ENCODE measurements around the gene SPON1. TPM values are rescaled to one million over a fixed set of nuclear protein-coding genes. Genes with fewer than 3 reads are reported as not detected.
A peak's percentile ranks its signal among the peaks of the same experiment; 100 is the strongest.
"Not testable (repeated sequence)": the region's sequence is repeated elsewhere in the genome, so short reads cannot be mapped to it uniquely, and the experiment has no call there.

SPON1 gene
- total RNA-seq, 1 donor from 2014 or later: 5.0 TPM

DNA sequence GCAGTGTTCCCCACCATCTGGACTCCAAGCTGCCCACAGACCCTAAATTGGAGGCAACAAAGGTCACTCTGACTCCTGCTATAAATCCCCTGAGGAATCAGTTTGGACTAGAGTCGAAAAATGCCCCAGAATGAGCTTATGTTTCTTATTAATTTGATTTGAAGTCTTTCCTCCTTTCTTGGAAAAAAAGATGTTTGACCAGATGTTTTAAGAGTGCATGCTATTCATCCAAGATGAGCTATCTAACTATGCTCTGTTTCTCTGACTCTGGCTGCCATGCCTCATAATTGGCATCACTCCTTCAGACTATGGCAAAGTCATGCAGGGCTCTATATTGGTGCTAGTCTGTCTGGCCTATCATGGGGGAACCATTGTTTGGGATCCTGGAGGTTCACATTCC, 174.0 kb downstream of the SPON1 start:
- ATAC-seq (no peak), DNase-seq (ENCODE audit: missing footprints) (no peak)
- intact Hi-C loops (cut with DNase I): no loop called here

GRCh38 chr11:14137284-14137683, 174.8 kb downstream of the SPON1 start:
- DNase-seq (ENCODE audit: missing footprints): no peak
- intact Hi-C loops (cut with DNase I): no loop called here
- ATAC-seq: peak; percentile 39

- intact Hi-C loops (cut with DNase I): no loop called here
- ATAC-seq: no peak
- DNase-seq (ENCODE audit: missing footprints): no peak
Measured at GRCh38 chr11:14140991-14141390, 178.5 kb downstream of the SPON1 start.

- no peak for DNase-seq (ENCODE audit: missing footprints)
- ATAC-seq: no peak
- intact Hi-C loops (cut with DNase I): no loop called here
Measured at GRCh38 chr11:14141676-14142075, 179.2 kb downstream of the SPON1 start.

DNA sequence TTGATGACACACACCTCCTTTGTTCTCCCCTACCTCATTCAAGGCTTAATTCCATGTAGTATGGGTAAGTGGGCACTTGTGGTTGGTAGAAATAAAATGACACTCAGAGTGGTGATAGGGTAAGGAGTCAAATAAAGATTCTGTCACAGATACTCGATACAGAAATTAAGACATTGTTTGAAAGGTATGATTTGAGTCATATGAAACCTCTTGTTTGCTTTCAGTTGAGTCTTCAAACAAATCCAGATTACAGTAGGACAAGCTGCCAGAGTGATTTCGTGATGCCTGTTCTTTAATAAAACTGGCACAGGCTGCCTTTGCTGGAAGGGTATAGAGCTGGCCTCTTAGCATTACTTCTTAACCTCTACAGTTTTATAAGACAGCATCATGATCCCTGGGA, 182.4 kb downstream of the SPON1 start:
- DNase-seq (ENCODE audit: missing footprints): no peak
- ATAC-seq: no peak
- intact Hi-C loops (cut with DNase I): loop anchor here (5.0 kb wide), 1 partner anchor 173 kb away; no protein-coding TSS in a partner anchor

GRCh38 chr11:14148653-14149273, 186.2 kb downstream of the SPON1 start:
- ATAC-seq: peak; percentile 52
- intact Hi-C loops (cut with DNase I): loop anchor here (2.0 to 5.0 kb wide), 2 partner anchors 176 to 192 kb away; no protein-coding TSS in a partner anchor
- no peak for DNase-seq (ENCODE audit: missing footprints)

DNA sequence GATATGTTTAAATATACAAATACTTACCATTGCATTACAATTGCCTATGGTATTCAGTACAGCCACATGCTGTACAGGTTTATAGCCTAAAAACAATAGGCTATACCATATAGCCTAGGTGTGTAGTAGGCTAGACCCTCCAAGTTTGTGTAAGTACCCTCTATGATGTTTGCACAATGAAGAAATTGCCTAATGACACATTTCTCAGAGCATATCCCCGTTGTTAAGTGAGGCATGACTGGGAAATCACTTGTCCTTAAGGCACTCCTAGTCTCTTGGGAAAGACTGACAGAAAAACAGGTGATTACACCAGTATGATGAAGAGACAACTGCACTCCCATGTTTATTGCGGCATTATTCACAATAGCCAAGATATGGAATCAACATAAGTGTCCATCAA, 187.2 kb downstream of the SPON1 start:
- ATAC-seq (no peak), DNase-seq (ENCODE audit: missing footprints) (no peak)
- intact Hi-C loops (cut with DNase I): loop anchor here (2.0 to 5.0 kb wide), 3 partner anchors 98 to 193 kb away; no protein-coding TSS in a partner anchor

GRCh38 chr11:14150878-14151277, 188.4 kb downstream of the SPON1 start:
- intact Hi-C loops (cut with DNase I): loop anchor here (5.0 kb wide), 1 partner anchor 96 kb away; no protein-coding TSS in a partner anchor
- ATAC-seq (no peak), DNase-seq (ENCODE audit: missing footprints) (no peak)

GRCh38 chr11:14154103-14154502, 191.6 kb downstream of the SPON1 start:
- ATAC-seq; DNase-seq (ENCODE audit: missing footprints): not testable (repeated sequence)
- intact Hi-C loops (cut with DNase I): loop anchor here (5.0 kb wide), 1 partner anchor 93 kb away; no protein-coding TSS in a partner anchor

DNA sequence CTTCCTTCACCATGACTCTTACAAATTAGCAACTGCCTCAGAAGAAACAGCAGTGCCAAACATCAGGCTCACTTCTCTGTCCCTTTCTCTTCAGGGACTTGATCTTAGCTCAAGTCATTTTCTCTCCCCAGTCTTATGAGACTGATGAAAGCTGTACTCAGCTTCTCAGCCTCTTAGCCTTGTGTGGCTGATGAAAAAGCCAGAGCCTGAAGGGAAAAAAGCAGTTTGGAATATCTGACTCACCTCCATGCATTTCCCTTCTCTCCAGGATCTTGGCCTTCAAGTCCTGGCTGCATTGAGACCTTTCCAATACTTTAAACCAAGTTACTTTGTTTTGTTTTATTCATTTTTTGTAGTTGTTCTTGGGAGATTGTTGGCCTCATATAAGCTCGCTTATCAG, 195.9 kb downstream of the SPON1 start:
- intact Hi-C loops (cut with DNase I): no loop called here
- DNase-seq (ENCODE audit: missing footprints): no peak

GRCh38 chr11:14163576-14163975, 201.1 kb downstream of the SPON1 start:
- ATAC-seq: no peak

More for the DNA sequence above, 195.9 kb downstream of the SPON1 start:
- no peak for ATAC-seq

GRCh38 chr11:14173679-14174078, 211.2 kb downstream of the SPON1 start:
- DNase-seq (ENCODE audit: missing footprints); ATAC-seq; intact Hi-C loops (cut with DNase I): not testable (repeated sequence)

More at GRCh38 chr11:14163576-14163975, 201.1 kb downstream of the SPON1 start:
- intact Hi-C loops (cut with DNase I): no loop called here
- no peak for DNase-seq (ENCODE audit: missing footprints)

GRCh38 chr11:14179116-14179820, 216.7 kb downstream of the SPON1 start:
- intact Hi-C loops (cut with DNase I): no loop called here
- ATAC-seq: peak; percentile 82
- DNase-seq (ENCODE audit: missing footprints): no peak

DNA sequence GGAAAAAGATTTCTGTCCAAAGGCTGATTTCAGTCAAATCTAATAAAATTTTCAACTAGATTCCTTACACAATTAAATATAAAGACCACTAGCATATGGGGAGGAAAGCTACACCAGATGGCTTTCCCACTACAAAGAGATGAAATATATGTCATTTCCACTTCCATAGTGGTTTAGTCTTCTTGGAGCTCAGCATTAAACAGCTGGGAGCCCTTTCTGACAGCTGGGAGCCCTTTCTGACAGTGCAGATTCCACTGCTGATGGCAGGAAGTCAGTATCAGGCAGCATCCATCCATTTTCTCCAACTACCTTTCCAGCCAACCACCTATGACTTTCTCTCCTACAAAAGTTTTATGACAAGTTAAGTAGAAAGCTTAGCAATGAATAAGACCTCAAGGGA, 218.6 kb downstream of the SPON1 start:
- ATAC-seq (no peak), DNase-seq (ENCODE audit: missing footprints) (no peak)
- intact Hi-C loops (cut with DNase I): no loop called here

- DNase-seq (ENCODE audit: missing footprints) (no peak), ATAC-seq (no peak)
- intact Hi-C loops (cut with DNase I): no loop called here
Measured at GRCh38 chr11:14182833-14183364, 220.4 kb downstream of the SPON1 start.

DNA sequence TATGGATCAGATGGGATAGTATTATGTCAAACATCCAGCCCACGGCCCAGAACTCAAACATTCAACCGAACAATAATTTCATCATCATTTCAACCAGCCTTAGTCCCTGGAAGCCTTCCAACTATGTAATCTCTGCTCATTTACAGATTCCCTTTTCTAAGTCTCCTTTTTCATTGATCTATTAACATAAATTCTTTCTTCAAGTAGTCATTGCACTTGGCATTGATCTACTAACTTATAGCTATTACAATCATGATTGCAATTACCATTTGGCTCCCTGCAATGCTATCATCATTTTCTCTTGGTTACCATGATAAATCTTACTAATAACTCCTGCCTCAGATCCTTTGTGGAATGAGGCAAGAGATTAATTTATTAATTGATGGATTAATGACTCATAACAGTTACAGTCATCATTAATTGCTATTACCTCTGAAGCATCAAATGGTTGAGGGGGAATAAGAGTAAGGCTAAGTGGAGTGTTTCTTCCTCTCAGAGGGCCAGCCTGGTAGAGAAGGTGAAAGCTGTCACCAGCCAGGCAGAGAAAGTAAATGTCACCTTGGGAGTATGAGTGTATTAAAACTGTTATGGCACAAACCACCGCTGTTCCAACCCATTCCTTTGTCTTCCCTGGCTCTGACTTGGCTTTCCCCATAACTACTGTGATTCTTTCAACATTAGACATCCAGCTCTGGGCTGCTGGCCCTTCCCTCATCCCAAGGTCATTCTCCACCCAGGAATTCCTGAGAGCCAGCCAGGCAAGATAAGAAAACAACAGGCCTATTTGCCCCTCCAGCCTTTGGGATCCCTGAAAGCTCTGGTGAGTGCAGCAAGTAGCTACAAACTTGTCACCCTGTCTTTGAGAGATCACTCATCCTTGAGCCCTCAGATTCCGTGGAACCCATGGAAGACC, 221.8 kb downstream of the SPON1 start:
- intact Hi-C loops (cut with DNase I): no loop called here
- DNase-seq (ENCODE audit: missing footprints) (no peak), ATAC-seq (peak; percentile 55)

GRCh38 chr11:14185461-14185860, 222.9 kb downstream of the SPON1 start:
- intact Hi-C loops (cut with DNase I): no loop called here
- DNase-seq (ENCODE audit: missing footprints) (no peak), ATAC-seq (no peak)

- ATAC-seq: no peak
- DNase-seq (ENCODE audit: missing footprints): no peak
- intact Hi-C loops (cut with DNase I): no loop called here
Measured at GRCh38 chr11:14186046-14186775, 223.7 kb downstream of the SPON1 start.
